NCI-H1436 (cell line): ENCODE data around the gene AKR1A1.

ENCODE experiments used
- DNase-seq: peaks from one replicate; lab custom pipeline; 2025; lab: John Stamatoyannopoulos, UW

Gene AKR1A1

DNA sequence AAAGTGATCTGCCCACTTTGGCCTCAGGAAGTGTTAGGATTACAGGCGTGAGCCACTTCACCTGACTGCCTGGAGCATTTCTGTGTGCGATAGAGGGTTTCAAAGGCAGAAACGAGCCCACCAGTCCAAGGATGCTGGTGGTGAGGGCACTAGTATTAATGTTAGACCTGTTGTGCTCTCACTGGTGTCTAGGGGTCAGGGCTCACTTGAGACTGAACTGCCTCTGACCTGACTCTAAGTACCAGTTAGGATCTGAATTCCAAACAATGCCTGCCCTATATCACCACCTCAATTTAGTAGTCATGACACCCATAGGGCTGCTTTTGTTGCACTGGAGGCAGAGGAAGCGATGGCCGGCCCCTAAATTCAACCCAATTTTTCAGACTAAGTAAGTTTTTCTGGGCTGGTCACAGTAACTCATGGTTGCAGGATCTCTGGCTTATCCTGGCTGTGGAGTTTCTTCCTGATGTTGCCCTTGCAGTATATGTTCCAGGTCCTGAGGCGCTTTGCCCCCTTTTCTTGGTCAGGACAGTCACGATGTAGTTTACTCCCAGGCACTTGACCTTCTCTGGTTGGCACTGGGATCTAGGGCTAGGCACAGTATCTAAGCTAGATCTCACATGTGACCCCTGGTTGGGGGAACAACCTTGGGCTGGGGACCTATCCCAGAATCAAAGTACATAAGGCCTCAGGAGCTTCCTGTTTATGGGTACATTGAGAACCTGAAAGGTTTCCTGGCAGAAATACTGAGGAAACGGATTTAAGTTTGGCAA lies 68.7 kb downstream of the AKR1A1 start:
- no peak for DNase-seq
